ENCODE results near the gene UNC13C.

UNC13C gene

DNA sequence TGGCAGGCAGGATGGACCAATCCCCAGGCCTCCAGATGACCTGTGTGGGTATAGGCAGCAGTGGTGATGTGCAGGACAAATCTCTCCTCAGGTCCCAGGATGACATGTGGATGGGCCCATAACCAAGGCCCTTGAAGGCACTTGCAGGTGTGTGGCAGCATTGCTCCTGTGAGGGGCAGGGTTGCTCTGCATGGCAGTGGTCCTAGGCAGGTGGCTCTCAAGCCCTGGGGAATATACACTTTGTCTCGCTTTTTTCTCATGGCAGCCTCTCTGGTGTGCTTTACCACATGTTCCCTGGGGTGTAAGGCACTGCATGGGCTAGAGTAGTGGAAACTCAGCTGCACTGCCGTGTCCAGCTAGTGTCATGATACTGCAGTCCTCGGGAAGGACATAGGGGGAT is 503.6 kb downstream of the UNC13C start:
- no peak for DNase-seq (ENCODE audit: low read depth in 2 of 2)

GRCh38 chr15:54482251-54482650 is 504.0 kb downstream of the UNC13C start:
- no peak for DNase-seq (ENCODE audit: low read depth in 2 of 2)

DNA sequence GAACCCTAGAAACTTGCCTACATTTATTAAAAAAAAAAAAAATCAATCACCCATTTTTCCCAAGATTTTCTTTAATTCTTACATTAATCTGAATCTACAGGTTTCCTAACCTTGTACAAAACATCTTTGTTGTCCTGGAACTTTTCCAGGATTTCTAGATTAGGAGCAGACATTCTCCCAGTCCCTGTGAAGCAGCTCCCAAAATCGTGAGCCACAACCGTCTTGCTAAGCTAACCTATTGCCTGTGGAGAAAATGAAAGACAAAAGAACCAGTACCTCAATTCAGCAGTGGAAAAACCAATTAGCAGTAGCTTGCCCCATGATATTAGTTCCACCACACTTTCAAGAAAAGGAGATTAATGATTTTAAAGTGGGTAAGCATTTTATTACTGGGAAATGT is 522.1 kb downstream of the UNC13C start:
- DNase-seq (ENCODE audit: low read depth in 2 of 2) = no peak

- DNase-seq (ENCODE audit: low read depth in 2 of 2) = no peak
These were observed 524.3 kb downstream of the UNC13C start for GRCh38 chr15:54502416-54503075.

GRCh38 chr15:54504695-54505094 is 526.5 kb downstream of the UNC13C start:
- no peak for DNase-seq (ENCODE audit: low read depth in 2 of 2)

- DNase-seq (ENCODE audit: low read depth in 2 of 2) = no peak
These were observed 528.8 kb downstream of the UNC13C start for GRCh38 chr15:54506977-54507524.

- no peak for DNase-seq (ENCODE audit: low read depth in 2 of 2)
These were observed 536.4 kb downstream of the UNC13C start for GRCh38 chr15:54514601-54515000.

- no peak for DNase-seq (ENCODE audit: low read depth in 2 of 2)
These were observed 537.7 kb downstream of the UNC13C start for GRCh38 chr15:54515664-54516582.

DNA sequence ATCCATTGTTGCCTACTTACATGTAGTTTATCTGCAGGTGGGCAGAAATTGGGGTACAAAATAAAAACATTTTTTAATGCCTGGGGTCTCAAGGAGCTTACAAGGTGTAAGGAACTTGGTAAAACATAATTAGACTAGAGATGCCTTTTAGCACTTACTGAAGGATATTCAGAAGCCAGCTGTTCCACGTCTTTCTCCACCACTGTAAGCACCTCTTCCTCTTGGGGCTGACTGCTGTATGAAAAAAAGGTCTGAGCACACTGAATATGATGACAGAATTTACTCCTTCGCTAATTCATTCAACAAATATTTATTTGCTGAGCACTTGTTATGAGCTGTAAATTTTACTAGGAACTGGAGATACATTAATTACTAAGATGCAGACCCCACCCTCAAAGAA is 539.1 kb downstream of the UNC13C start:
- DNase-seq (ENCODE audit: low read depth in 2 of 2) = no peak

DNA sequence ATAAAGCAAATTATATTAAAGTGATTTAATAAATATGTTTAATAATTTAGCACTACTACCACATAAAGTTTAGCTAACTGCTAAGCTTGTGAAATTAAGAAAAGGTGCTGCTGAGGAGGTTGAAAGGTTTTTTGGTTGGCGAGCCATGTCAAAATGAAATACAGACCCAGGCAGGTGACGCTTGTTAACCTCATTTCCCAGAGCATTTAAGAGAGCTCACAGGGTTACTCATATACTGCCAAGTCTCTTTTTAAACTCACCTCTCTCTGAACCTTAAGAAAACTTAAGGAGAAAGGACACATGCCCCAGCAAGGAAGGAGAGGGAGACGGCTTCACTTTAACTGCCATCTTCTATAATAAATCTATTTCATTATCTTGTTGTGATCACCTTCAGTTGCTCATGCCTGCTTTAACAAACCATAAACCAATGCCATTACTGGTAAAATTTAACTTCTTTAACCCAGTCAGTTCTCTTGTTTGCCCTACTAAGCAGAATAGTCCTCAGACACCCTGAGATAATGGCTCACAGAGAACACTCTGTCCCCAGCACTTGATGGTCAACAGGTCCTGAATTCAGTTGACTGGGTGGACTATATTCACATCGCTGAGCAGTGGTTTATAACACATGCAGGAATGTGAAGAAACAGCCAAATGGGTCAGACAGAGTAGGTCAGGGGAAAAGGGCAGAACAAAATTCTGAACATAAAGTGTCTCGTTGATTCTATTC is 540.1 kb downstream of the UNC13C start:
- DNase-seq (ENCODE audit: low read depth in 2 of 2) = no peak

DNA sequence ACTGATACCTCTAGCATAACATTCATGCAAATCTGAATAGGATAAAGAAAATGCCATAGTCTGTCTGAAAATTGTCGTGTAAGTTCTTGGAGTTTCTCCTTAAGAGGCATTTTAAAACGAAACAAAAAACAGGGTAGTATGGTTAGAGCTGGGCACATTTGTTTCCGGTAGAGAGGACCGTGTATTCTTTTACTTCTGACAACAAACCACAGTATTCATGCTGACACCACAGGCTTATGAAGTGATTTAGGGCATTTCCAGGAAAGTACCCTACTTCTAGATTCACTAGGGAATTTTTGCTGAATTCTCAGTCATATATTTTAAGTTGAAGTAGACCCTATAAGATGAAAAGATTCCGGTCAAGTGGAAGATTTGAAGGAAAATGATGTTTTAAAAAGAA is 541.3 kb downstream of the UNC13C start:
- no peak for DNase-seq (ENCODE audit: low read depth in 2 of 2)

DNA sequence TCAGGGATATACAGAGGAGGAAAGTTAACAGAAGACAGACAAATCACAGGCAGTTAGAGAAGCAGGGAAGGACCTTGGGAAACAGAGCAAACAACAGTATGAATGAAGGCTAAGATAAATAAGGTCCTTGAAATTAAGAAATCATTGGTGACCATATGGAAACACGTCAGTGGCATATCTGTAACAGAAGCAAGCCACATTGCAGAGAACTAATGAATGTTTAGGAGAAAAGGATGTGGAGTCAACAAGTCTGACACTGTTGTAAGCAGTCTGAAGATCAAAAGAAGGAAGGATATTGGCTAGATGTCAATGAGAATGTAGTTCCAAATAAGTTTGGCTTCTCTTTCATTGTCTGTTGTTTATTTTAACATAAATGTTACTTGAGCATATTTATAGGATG is 542.4 kb downstream of the UNC13C start:
- no peak for DNase-seq (ENCODE audit: low read depth in 2 of 2)

DNA sequence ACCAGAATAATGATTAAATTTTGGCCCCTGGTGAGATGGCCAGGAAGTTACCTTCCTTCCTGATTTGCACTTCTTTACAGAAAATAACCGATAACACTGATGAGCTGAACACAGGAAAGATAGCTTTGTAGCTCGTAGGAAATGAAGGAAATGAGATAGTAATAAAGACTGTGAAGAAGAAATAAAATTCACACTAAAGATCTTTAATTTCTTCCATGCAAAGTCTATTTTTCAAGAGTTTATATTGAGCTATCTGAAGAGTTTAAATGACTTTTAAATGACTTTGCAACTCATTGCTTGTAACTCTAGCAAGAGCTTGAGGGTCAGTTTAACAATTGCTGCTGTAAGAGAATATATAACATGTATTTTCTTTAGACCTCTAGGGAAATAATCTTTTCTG is 543.0 kb downstream of the UNC13C start:
- no peak for DNase-seq (ENCODE audit: low read depth in 2 of 2)

DNA sequence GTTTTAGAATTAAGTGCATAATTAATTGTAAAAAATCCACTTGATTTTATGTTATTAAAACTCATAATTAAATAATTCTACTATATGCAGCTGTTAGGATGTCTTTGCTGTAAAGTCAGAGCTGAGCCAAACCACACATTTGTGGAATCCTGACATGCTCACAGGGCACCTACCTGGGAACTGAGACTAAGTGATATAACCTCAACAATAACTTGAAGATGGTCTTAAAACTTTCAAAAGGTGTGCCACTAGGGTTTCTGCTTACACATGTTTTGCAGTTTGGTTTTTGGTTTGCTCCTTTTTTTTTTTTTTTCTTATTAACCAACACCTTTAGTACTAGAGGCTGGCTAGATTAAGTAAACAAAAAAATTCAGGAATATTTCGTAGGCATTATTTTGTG is 549.8 kb downstream of the UNC13C start:
- no peak for DNase-seq (ENCODE audit: low read depth in 2 of 2)

- no peak for DNase-seq (ENCODE audit: low read depth in 2 of 2)
These were observed 562.5 kb downstream of the UNC13C start for GRCh38 chr15:54540721-54541120.

- DNase-seq (ENCODE audit: low read depth in 2 of 2) = no peak
These were observed 569.2 kb downstream of the UNC13C start for GRCh38 chr15:54547491-54547890.

GRCh38 chr15:54550954-54551353 is 572.7 kb downstream of the UNC13C start:
- no peak for DNase-seq (ENCODE audit: low read depth in 2 of 2)

DNA sequence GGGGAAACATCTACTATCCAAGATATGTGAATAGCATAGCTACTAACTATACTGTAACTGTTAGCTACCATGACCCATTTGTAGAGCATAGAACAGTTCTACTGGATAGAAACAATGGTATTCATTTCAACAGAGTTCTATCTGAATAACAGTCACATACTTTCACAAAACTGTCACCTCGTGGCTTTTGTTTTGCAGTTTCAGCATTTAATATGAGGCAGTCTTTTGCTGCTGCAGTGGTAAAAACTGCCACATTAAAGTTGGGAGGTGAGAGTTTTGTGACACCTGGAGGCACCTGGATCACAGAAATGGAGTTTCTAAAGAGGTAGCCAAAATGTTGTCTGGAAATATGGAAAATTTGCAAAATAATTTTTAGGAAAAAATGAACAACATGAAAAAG is 578.0 kb downstream of the UNC13C start:
- no peak for DNase-seq (ENCODE audit: low read depth in 2 of 2)

GRCh38 chr15:54559405-54560069 is 581.3 kb downstream of the UNC13C start:
- DNase-seq (ENCODE audit: low read depth in 2 of 2) = no peak

DNA sequence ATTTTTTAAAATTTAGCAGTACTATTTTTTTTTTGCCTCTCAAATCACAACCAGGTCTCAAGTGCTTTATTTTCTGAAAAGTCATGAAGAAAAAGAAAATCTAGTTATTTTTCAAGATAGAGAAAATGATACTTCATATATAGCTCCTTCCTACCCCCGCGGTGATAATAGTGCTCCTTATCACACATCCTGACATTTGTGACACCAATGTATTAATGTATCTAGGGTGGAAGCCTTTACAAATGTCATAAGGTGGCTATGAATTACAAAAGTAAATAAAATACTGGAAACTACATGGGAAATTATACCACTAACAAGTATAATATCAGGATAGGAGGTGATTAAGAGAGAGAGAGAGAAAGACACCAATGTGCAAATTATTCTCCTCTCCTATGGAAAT is 582.2 kb downstream of the UNC13C start:
- DNase-seq (ENCODE audit: low read depth in 2 of 2) = no peak

GRCh38 chr15:54564166-54564565 is 585.9 kb downstream of the UNC13C start:
- no peak for DNase-seq (ENCODE audit: low read depth in 2 of 2)

- no peak for DNase-seq (ENCODE audit: low read depth in 2 of 2)
These were observed 588.4 kb downstream of the UNC13C start for GRCh38 chr15:54566654-54567053.
